HG03571 (cell line): ENCODE data around the gene CCDC15.
A peak's percentile ranks its signal among the peaks of the same experiment; 100 is the strongest.

Experiments used
- ATAC-seq: cut with Tn5 transposase; IDR thresholded peaks from one replicate; pipeline ENCODE4 v1.9.1; 2021; ENCODE audit not compliant: unreplicated experiment

The CCDC15 gene

GRCh38 chr11:125064070-125064469 lies 110.1 kb downstream of the CCDC15 start:
- no peak for ATAC-seq

GRCh38 chr11:125068368-125068767 lies 114.4 kb downstream of the CCDC15 start:
- ATAC-seq, result no peak

DNA sequence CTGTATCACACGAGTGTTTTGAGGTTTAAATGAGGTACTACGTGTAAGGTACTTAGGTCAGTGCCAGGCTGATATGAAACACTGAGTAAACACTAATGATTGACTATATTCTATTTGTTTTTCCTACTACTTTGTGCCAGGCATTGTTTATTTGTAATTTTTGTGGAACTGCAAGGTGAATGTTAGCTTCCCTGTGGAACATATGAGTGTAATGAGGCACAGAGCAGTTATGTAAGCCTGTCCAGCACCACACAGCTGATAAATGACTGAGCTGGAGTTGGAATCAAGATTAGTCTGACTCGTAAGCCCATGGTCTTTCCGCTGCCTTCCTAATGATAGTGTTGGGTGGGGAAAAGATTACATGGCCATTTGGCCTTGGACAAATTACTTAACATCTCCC lies 115.0 kb downstream of the CCDC15 start:
- no peak for ATAC-seq

DNA sequence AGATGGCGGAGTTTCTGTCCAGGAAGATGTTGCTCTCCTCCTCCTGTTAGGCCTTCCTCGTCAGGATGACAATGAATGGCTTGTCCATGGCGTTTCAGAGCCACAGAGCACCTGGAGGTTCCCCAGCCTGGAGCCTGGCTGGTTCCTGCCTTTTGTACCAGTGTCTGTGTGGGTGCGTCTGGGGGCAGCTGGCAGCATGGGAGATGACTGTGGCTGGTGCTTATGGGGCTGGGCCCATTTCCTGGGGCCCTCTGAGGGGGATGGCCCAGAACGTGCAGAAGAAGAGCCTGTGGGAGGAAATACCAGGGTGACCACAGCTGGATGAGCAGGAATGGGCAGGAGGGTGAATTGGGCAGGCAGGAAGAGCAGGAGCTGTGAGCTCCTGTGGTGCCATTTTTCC lies 115.8 kb downstream of the CCDC15 start:
- no peak for ATAC-seq

DNA sequence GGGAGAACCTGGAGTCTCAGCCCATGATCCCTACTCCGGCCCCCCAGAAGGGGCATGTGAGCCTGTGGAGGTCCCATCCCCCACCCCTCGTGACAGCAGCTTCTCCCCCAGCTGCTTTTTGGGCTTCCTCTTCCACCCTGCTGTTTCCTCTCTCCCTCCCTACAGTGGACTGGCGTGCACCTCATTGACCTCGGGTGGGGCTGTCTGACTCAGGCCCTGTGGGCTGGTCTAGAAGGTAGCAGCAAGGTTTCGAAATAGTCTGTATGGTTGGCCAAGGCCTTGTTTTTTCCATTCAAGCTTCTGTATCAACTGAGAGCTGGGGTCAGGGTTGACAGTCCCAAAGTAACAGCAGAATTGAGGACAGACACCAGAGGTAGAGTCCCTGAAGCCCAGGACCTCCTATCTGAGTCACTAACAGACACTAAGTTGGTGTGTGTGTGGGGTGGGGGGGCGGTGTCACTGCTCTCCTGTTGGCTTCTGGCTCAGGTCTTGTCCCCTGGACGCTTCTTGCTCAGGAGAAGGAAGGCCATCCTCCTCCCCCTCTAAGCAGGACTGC lies 116.8 kb downstream of the CCDC15 start:
- ATAC-seq, result peak; percentile 63

DNA sequence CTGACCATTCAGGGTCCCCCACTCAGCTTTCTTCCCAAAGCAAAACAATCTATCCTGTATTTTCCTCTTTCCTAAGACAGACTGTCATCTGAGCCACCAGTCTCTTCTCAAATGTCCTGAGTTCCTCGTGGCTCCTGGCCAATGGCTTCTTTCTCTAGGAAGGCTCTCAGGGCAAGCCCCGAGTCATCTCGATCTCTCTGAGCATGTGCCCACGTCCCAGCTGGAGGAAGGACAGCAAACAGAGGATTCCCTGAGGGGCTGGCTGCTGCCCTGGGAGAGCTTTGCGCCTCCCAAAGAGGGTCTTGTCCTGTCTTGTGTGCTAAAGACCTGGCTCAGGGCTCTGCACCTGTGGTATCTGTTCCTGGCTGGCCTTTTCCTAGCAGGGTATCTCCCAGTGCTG lies 117.4 kb downstream of the CCDC15 start:
- ATAC-seq, result no peak

GRCh38 chr11:125071846-125072217 lies 117.8 kb downstream of the CCDC15 start:
- ATAC-seq, result no peak

DNA sequence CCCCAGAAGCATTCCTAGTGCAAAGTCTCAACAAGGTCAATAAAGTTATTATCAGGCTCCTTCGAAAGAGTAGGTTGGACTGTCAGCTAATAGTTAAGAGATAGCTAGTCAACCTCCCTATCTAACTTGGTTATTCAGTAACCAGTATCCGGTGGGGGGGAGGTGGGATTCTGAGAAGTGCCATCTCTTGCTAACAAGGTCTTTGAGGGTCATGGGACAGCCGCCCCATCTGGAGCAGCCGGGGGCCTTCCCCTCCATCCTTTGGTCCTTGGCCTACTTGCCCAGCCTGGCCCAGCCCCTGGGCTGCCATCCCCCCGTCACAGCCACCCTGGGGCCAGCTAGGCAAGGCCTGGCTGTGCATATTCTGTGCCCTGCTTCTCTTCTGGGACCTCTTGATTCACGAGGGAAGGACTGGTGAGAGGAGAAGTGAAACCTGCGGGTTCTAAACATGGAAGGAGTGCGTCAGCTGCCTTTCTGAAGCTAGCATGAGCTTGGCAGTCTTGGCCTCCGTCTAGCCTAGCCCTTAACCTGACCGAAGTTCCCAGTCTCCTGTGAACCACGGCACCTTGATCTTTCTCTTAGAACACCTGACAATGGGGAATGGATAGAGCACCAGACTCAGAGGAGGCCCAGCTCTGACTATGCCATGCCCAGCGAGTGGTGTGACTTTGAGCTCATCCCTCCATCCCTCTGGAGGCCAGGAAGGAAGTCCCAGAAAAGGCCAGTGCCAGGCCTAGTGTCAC lies 118.4 kb downstream of the CCDC15 start:
- peak; percentile 82 for ATAC-seq

- ATAC-seq, result no peak
Observed at GRCh38 chr11:125072961-125073590, 119.1 kb downstream of the CCDC15 start.

GRCh38 chr11:125073616-125074483 lies 119.8 kb downstream of the CCDC15 start:
- no peak for ATAC-seq

DNA sequence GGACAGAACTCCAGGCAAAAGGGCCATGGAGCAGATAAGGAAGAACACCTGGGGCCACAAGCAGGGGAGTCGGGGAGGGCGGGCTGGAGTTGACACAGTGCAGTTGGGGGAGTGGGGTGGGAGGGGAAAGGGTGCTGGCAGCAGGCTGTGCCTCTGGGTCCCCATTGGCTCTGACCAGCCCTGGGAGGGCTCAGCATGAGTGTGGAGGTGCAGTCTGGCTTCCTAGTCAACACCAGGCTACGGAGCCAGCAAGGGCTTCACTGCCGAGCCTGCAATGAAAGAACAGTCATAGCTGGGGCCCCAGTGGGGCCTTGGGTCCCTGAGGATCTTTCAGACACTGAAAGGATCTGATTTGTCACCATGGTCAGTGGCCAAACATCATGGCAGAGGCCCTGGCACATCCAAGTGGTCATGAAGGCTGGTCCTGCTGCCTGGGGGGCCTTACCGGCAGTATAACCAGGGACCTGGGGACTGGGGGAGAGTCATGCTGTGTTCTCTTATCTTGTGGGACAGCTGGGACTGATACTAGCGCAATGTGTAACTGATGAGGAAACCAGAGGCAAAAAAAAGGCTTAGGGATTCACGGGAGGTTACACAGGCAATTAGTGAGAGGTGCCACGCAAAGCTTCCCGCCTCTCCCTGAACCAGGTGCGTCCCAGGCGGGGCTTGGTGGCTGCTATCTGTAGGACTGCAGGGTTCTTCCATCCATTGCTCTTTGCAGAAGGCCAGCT lies 120.7 kb downstream of the CCDC15 start:
- no peak for ATAC-seq

GRCh38 chr11:125075242-125075625 lies 121.2 kb downstream of the CCDC15 start:
- no peak for ATAC-seq

DNA sequence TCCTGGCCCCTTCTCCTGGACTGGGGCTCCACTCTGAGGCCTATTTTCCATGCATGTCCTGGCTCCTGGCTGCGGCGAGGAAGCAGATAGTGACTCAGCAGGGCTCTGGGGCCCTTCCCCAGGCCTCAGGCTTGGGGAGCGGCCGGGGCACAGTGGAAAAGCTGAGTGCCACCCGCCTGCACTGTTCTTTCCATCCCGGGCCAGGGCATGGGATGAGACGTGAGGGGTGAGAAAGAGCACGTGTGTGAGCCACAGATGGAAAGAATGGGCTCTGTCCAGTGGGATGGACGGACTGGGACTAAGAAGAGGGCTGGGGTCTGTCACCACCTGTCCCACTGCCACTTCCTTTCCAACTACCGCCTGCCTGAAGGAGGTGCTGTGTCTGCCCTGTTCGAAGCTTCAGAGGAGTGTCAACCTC lies 121.9 kb downstream of the CCDC15 start:
- no peak for ATAC-seq

DNA sequence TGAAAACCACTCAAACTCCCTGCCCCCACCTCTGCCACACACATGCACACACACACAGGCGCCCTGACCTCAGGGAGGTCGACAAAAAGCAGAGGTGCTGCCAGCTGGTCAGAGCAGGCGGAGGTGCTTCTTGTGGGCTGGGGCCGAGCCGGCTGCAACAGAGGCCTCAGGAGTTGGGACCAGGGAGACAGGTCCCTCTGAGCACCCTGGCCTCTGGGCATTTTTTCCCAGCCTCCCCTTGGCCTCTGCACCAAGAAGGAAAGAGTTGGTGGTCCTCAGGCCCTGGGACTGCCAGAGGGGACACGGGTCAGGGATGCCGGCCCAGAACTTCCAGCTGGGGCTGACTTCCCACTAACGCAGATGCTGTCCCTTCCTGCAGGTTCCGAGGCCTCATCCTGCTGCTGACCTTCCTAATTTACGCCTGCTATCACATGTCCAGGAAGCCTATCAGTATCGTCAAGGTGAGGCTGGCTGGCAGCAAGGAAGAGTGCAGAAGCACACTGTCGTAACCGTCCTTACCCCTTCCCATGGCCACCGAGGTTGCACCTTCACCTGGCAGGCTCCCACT lies 122.5 kb downstream of the CCDC15 start:
- no peak for ATAC-seq

DNA sequence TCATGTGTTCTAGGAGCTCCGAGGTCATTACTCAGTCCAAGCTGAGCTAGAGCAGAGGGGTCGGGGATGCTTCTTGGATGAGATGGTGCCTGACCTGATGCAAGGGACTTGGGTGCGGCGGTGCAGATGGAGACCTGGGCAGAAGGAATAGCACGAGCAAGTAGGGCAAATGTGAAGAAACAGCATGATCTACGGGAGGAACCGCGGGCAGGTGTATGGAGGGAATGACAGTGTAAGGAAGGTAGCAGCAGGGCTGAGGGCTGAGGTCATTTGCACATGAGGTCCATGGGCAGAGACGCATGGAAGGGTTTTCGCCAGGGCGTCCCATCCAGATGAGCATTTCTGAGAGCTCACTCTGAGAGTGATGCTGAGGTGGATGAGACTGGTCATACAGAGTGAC lies 124.0 kb downstream of the CCDC15 start:
- ATAC-seq, result no peak

GRCh38 chr11:125078516-125079140 lies 124.6 kb downstream of the CCDC15 start:
- no peak for ATAC-seq

DNA sequence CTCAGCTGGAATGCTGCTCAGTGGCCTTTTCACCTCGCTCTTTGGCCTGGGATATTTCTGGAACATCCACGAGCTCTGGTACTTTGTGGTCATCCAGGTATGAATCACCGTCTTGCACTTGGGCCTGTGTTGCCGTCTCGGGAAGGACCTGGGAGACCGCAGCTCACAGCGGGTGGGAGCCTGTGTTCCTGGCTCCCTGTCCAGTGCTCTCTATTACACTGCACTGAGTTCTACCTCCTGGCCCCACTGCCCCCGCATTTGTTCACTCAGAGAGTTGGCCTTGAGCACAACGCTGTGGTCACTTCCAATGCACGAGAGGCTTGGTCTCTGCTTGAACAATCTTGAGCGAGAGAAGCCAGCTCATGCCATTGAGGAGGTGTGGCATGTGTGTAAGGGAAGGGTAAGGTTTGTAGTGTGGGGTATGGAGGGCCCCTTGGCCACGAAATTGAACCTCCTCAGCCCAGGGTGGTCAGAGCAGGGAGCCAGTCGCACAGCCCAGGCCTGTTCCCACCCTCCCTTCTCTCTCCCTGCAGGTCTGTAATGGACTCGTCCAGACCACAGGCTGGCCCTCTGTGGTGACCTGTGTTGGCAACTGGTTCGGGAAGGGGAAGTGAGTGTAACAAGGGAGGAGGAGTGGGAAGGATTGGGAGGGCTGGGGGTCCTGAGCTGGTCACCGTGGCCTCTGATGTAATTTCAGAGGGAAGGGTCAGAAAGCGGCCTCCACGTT lies 125.3 kb downstream of the CCDC15 start:
- no peak for ATAC-seq

DNA sequence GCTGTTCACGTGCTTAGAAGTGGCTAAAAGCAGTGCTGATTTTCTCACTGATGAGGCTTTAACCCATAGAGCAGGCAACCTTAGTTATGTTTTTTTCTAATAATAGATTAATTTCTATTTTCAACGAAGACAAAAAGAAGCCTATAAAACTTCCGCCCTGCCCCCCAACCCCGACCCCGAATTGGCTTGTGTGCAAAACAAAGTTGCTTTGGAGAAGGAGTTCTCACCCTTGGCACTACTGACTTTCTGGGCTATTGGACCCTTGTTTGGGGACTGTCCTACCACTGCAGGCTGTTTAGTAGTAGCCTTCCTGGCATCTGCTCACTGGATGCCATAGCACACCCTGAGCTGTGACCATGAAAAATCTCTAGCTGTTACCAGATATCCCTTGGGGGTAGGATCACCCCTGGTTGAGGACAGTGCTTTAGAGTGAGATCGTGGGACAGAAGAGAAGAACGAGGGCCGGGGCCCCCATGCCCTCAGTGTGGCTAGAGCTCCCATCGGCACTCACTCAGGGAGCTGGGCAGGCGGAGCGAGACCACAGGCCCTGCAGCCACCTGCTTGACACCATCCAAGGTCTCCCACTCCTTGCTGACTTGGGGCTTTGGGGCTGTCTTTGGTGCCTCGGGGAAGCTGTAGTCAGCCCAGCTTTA lies 126.0 kb downstream of the CCDC15 start:
- ATAC-seq, result no peak

GRCh38 chr11:125080531-125080911 lies 126.5 kb downstream of the CCDC15 start:
- no peak for ATAC-seq
